Stimulated activated naive CD8-positive, alpha-beta T cell treated with anti-CD3 and anti-CD28 coated beads, Interleukin-15, Interleukin-2, amounts not matched to agents 100 U/mL and 50 U/mL, for 24 hours (primary cell): ENCODE data around the gene CLCA2.

ENCODE experiments used
- ATAC-seq: fragments of 150-1000 bp; cut with Tn5 transposase; one replicate; pipeline ENCODE4 v1.10.0; 2021
- DNase-seq: peaks from one replicate; pipeline ENCODE4 v3.0.0; 2021

CLCA2 gene

DNA sequence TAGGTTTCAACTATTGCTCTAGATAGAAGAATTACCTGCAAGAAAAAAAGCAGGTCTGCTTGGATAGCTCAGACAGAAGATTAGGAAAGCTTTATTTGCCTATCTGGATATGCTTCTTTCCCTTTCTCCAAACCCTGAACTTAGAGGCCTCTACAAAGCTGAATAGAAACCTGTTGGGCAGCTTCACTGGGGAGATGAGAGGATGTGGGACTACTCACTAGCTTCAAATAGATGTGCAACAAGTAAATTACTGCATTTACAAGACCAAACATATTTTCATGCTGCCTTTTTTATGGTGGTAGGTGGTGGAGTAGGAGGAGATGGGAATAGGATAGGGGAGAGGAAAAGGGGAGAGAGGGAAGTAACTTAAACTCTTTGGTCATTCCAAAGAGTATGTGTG lies 6.4 kb downstream of the CLCA2 start:
- ATAC-seq (no peak), DNase-seq (no peak)

DNA sequence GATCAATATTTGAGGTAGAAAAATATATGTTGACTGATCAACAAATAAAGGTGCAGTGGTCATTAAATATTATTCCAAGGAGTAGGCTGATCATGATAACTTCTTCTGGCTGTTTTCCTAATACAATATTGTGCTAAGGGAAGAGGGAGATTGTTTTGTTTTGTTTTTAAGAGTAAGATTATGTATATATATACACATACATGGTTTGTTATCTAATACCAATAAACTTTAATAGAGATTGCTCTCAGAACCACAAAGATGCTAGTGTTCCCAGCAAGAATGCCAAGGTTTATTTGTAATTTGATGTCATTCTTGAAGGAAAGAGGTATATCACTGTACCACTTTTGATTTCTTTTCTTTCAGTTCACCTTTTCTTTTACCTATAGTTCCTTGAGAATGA lies 10.1 kb downstream of the CLCA2 start:
- no peak for ATAC-seq

DNA sequence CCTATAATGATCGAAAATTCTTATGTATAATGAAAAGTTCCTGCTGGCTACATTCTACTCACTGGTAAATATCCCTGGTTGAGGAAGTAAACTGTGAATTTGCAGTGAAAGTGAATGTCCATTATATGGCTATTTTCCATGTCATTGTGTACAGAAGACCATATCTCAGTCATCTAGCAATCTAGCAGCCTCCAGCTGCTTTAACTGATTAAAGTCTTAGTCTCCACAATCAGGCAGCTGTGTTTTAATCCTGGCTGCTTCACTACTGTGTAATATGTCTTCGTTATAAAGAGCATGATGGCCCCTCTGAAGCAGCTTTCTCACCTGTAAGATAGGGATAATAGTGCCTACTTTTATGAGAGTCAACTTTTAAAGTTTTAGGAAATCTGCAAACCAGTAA lies 11.4 kb downstream of the CLCA2 start:
- DNase-seq: no peak
- ATAC-seq: no peak

More for the DNA sequence above, 10.1 kb downstream of the CLCA2 start:
- DNase-seq: no peak

DNA sequence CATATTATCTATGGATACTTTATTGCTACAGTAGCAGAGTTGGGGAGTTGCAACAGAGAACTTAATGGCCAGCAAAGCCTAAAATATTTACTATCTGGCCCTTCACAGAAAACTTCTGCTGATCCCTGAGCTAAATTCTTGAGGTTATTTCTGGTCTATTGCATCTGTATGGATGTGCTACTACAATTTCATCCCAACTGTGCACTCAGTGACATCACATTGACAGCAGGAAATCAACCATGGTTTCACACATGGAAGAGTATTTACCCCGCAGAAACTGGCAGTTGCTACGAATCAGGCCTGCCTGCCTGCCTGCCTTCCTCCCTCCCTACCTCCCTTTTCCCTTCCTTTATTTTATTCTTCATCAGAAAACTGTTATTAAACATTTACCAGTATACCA lies 12.1 kb downstream of the CLCA2 start:
- DNase-seq (no peak), ATAC-seq (no peak)

DNA sequence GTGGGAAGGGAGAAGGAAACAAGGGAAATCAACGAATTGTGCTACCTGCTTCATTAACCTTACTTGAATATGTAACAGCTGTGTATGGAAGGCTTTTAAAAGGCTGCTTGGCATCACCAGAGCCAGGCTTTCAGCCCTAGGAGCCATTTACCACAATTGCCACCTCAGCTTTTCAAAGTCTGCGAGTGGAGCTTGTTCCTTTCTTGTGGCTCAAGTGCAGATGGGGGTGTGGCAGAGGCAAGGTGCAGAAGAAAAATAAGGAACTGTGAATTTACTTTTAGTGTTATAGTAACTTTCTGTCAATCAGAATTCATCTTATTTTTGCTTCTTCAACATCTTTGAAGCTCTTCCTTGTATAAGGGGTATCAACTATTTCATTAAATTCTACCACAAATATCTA lies 17.6 kb downstream of the CLCA2 start:
- no peak for ATAC-seq

DNA sequence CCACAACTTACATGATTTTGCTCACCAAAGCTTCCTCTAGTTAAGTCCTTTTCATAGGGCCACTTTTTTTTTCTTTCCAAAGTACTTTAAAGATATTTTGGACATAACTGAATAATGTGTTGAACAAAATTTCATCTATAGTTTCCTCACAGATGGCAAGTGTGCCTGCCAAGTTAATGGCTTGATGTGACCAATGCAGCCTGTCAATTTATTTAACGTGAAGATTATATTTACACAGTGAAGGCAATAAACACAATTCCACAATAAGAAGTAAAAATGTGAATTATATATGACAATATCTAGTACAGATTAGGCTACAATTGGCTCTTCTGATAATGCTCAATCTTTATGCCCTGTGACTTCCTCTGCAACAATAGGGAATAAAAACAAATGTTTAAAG lies 18.0 kb downstream of the CLCA2 start:
- DNase-seq (no peak), ATAC-seq (no peak)

More for the DNA sequence above, 17.6 kb downstream of the CLCA2 start:
- no peak for DNase-seq

DNA sequence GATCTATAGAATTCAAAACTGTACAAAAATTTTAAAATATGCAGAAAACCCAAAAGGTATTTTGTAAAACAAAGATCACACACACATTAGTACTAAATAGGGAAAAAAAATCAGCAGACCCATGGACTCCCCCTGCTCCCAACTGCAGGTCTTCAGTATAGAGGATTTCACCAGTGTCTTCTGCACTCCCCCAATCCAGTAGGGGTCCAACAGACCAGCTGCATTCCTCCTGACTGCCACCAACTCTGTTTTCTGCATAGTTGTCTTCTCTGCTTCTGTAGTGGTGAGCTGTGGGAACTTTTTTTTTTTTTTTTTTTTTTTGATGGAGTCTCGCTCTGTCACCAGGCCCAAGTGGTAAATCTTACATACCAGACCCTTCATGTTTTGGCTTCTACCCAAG lies 21.9 kb downstream of the CLCA2 start:
- ATAC-seq (no peak), DNase-seq (no peak)

DNA sequence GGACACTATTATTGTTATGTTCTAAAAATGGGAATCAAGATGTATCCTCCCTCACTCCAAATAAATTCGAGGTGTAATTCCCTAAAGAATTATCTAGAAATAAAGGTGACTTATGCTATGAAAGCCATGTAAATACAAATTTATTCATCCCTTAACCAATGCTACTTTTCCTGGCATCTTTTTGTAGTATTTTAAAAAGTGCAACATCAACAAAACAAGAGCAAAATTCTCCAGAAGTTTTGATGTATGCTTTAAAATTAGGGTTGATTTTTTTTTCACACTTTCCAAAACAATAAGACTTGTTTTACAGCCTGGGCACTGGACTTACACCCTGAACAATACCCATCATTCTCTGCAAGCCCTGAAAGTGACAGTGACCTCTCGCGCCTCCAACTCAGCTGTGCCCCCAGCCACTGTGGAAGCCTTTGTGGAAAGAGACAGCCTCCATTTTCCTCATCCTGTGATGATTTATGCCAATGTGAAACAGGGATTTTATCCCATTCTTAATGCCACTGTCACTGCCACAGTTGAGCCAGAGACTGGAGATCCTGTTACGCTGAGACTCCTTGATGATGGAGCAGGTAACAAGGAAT lies 23.3 kb downstream of the CLCA2 start:
- DNase-seq (no peak), ATAC-seq (no peak)

DNA sequence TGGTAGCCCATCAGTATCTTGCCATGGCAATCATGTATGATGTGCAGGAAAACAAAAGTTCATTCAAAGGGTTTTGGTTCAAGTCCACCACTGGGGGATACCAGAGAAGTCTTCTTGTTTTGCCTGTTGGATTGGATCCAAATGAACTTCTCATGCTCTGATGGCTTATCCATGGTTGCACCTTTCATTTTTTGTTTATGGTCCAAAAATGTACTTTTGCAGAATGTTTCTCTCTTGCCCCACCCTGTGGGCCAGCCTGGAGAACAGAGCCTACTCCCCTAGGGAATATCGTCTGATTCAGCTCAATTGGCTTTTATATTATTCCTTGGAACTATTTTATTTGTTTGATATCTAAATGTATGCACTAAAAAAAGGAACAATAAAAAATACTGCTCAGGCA lies 24.7 kb downstream of the CLCA2 start:
- DNase-seq: no peak
- ATAC-seq: no peak

DNA sequence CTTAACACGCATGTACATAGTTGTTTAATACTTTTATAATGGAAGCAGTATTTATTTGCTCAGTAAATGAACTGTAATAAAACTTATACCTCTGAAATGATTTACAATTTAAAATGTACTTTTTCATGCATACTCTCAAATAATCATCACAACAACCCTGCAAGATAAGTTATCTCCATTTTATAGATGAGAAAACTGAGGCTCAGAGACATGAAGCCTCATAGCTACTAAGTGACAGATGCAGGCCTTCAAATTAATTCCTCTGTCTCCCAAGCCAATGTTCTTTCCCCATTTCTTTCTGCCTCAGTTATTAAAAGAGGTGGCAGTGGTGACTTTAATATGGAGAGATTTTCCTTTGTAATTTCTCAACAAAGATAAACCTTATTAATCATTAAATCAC lies 25.1 kb downstream of the CLCA2 start:
- no peak for ATAC-seq

DNA sequence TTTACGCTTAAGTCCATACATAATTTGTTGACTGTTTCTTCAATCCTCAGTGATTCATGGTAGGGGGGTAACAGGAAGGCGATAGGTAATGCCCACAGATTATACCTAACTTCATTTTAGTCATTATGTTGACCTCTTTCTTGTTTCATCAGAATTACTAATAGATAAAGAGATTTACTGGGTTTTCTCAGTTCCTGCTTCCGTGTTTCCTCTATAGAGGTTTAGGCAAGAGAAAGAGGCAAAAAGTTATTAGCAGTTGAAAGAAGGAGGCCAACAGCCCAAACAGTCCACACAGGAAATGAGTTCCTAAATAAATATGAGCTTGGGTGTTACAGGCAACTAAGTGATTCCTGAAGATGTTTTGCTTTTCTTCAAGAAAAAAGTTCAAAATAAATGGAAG lies 26.9 kb downstream of the CLCA2 start:
- no peak for DNase-seq
- no peak for ATAC-seq

More for the DNA sequence above, 25.1 kb downstream of the CLCA2 start:
- no peak for DNase-seq

DNA sequence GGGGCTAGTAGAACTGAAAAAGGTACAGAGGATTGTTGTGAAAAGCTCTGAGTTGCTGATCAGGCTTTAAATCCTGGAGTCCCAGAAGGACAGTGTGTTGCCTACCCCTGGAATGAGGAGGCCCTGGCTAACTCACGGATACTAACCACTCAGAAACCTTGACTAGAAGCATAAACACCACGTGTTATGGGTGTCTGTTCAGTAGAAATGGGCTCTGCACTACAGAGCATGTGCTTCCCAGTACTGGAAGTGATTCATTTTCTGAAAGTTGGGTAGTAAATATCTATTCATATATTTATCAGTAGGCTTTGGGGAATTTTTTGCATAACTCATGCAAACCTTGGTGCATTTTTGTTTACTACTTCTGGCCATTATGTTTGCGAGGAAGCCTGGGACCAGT lies 29.7 kb downstream of the CLCA2 start:
- ATAC-seq: no peak
- no peak for DNase-seq

DNA sequence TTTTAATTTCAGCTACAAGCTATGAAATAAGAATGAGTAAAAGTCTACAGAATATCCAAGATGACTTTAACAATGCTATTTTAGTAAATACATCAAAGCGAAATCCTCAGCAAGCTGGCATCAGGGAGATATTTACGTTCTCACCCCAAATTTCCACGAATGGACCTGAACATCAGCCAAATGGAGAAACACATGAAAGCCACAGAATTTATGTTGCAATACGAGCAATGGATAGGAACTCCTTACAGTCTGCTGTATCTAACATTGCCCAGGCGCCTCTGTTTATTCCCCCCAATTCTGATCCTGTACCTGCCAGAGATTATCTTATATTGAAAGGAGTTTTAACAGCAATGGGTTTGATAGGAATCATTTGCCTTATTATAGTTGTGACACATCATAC lies 31.1 kb downstream of the CLCA2 start:
- ATAC-seq (no peak), DNase-seq (no peak)

DNA sequence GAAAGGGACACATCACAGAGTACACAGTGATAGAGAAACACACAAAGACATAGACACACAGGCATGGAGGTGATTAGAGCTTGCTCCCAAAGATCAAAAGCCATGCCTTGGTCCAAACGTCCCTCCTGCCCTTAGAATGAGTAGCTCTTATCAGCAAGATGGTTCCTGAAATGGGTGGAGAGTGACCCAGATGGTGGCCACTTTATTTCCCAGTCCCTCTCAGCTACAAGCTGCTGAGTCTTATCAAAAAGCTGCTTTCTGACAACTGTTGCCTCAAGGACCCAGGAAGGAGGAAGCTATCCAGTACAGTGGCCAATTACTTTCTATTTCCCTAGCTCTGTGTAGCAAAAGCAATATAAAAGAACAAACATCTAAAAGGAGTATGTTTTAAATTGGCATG lies 37.0 kb downstream of the CLCA2 start:
- no peak for ATAC-seq

DNA sequence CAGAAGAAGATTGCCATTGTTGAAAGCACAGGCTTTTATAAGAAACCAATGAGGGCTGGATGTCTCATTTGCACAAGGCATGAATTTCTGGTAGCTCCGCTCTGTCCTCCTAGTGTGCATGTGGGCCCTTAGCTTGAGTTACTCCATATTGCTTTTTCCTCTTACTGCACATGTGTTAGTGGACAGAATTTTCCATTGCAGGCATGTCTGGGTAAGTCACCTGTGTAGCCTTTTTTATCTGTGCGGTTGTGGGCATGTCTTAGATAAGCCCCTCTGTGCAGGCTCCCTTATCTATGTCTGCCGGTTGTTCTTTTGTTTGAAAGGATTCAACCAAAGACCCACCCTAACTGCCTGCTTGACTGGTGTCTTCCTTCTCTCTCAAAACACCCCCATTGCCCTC lies 37.5 kb downstream of the CLCA2 start:
- DNase-seq (no peak), ATAC-seq (no peak)

More for the DNA sequence above, 37.0 kb downstream of the CLCA2 start:
- DNase-seq: no peak

DNA sequence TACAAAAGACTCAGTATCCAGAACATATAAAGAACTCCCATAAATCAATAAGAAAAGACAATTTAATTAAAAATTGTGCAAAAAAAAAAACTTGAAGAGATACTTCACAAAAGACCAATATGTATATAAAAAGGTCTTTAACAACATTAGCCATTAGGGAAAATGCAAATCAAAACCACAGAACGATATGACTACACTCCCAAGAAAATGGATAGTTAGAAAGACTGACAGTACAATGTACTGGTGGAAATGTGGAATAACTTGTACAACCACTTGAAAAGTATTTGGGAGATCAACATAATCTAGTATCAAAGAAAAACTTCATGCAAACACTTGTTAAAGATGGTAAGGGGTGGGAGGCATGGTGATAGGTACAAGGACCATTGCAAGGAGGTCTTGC lies 40.8 kb downstream of the CLCA2 start:
- DNase-seq (no peak), ATAC-seq (no peak)

DNA sequence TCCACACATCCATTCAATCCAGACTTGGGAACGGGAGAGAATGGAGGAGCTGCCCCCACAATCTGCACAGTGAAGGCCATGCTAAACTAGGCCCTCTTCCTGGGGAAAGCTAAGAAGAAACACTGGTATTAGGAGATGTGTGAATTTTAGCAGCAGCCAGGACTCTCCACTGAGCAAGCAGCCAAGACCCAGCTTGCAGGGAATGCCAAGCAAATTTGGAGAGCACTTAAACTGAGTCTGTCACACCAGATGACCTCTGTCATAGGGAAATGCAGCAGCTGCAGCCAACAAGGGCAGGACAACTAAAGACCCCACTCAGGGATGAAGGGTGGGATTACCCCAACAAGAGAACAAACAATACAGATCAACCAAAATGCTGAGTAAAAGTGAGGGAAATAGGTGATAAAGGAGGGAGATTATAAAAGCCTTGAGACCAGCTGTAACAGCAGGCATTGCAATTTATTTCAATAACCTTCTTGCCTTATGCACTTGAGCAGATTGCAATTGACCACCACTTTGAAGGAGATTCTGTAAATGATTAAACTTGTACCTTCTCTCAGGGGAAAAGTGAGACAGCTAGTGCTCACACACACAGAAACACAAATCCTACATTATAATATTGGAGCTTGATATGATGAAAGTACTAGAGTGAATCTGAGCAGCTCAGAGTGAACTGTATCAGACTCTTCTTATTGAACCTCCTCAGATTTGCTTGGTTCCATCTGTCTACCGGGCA lies 42.3 kb downstream of the CLCA2 start:
- ATAC-seq: no peak
- DNase-seq: no peak

DNA sequence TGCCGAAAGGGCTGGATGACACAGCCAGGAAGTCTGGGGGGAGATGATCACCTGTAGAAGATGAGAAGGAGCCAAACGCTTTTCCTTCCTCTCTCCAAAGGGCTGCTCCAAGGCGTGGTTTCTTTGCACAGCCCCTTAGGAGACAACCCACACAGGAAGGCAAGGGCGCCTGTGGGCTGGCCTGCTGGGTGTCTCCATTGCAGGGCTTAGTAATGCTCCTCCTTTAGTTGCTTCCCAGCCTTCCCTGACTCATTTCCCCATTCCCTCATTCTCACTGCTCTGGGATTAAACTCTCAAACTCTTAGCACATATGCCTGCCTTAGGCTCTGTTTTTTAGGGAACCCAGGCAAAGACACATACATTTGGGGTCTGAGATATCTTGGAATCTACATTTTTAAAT lies 43.0 kb downstream of the CLCA2 start:
- DNase-seq (no peak), ATAC-seq (no peak)

DNA sequence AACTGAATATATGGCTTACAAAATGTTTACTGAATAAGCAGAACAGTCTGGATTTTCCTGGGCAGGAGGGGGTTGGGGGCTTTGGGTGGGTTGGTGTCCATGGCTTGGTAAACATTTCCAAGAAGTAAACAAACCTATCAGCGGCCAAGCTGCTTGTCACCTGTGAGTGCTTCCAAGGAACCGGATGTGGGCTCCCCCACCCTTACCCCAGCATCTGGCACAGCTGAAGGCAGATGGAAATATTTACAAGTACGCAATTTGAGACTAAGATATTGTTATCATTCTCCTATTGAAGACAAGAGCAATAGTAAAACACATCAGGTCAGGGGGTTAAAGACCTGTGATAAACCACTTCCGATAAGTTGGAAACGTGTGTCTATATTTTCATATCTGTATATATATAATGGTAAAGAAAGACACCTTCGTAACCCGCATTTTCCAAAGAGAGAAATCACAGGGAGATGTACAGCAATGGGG lies 44.6 kb downstream of the CLCA2 start, which contains the start of gene CLCA1:
CLCA1 (plus strand) TSS at position 427 of the 477 bp plus-strand sequence; CDS start at position 472, 45 bp downstream.
- ATAC-seq: no peak

DNA sequence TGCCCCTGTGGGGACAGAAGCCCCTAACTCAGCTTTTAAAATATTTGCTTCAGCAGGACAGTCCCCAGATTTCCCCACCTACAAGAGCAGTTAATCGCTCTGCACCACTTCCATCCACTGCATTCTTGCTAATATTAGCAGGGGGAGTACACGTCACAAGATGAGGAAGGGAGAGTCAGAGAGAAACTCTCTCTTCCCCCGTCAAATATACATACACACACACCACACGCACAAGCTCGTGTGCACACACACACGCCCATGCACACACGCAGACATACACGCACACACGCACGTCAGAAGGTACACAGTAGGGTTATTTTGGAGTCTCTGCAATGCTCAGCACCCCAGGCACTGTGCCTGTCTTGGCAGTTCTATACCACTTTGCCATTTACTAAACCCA lies 46.9 kb downstream of the CLCA2 start:
- ATAC-seq (peak; percentile 39), DNase-seq (no peak)

More for the DNA sequence above, 44.6 kb downstream of the CLCA2 start, which contains the start of gene CLCA1:
- no peak for DNase-seq

DNA sequence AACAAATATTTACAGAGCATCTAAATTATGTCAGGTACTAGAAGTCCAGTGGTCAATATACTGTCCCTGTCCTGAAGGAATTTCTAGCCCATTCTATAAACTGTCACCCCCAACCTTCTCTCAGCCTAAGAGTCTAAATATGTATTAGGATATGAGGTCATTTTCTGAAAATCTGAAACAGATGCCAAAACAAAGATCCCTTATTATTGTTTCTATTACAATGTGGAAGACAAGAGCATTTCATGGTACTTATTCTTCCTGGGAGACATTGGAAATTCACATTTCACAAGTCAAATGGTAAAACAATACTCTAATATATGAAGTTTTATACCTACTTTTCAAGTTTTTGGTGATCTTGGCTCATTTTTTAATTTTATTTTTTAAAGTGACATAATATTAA lies 47.3 kb downstream of the CLCA2 start:
- DNase-seq (no peak), ATAC-seq (no peak)

DNA sequence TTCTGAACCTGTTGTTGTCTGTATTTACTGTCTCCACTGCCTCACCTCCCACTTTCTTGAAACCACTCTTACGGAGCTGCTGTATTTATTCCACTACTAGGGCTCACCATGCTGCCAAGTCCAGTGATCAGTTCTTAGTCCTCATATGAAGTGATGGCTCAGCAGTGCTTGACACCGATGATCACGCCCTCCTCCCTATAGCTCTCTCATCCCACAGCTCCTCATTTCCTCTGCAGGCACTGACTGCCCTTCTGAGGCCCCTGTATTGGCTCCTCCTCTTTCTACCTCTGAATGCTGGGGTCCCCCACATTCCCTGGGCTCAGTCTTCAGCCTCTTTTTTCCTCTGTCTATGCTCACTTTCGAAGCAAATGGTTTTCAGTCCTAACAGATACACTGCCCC lies 48.2 kb downstream of the CLCA2 start:
- ATAC-seq: no peak

DNA sequence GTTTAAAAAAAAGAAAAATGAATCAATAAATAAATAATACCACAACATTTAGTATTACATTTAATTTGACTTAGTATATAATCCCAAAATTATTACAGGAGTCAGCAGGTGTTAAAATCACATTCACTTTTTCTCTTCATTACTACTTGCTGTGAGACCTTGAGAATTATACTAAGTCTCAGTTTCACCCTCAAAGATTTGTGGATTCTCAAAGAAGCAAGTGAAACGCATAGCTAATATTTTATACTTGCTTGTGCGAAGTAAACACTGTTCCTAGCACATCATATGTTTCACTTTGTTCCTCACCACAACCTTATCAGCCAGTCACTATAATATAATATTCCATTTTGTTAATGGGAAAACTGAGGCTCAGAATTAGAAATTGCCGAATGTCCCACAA lies 48.8 kb downstream of the CLCA2 start:
- ATAC-seq (no peak), DNase-seq (no peak)

More for the DNA sequence above, 48.2 kb downstream of the CLCA2 start:
- DNase-seq: no peak

DNA sequence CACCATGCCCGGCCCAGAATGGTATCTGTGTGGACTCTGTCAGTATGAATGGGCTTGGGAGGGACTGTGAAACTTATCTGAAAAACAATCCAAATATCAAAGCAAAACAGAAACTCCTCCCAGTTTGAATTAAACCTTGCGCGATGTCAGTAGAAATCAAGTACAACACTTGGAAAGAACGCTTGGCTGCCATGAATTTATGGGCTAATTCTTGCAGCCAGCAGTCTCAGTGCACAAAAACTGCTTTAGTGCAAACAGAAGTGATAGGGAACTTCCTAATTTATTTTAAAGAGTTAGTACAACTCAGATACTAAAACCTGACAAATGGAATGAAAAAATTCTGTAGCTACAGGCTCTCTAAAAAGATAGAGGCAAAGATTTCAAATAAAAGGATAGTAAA lies 53.3 kb downstream of the CLCA2 start:
- no peak for ATAC-seq
- DNase-seq: no peak
